HG02981 (cell line): Measurements from ENCODE around the gene RHOJ.

Experiments used
- ATAC-seq: cut with Tn5 transposase; IDR thresholded peaks from one replicate; pipeline ENCODE4 v1.9.1; 2021; ENCODE audit warnings: mild to moderate bottlenecking, moderate library complexity; ENCODE audit not compliant: unreplicated experiment

RHOJ gene

GRCh38 chr14:63205044-63205575 is 867 bp downstream of the RHOJ start:
- no peak for ATAC-seq

- ATAC-seq, result no peak
Observed at GRCh38 chr14:63205866-63206265, 1.6 kb downstream of the RHOJ start.

DNA sequence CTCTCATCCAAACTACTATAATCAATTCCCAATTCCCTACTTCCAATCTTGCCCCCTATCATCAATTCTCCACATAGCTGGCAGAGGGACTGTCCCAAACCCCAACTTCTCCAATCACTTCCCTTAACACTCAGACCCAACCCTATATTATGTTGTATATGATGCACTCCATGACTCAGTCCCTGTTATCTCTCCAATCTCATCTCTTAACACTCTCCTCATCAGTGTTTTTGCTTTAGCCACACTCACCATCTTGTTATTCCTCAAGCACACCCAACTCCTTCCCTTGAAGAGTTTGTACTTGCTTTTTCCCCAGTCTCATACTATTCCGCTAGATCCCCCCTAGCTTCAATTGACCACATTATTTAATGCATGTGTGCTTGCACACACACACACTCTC is 4.9 kb downstream of the RHOJ start:
- ATAC-seq, result no peak

GRCh38 chr14:63210812-63211211 is 6.6 kb downstream of the RHOJ start:
- no peak for ATAC-seq

- ATAC-seq, result no peak
Observed at GRCh38 chr14:63212209-63212608, 8.0 kb downstream of the RHOJ start.

DNA sequence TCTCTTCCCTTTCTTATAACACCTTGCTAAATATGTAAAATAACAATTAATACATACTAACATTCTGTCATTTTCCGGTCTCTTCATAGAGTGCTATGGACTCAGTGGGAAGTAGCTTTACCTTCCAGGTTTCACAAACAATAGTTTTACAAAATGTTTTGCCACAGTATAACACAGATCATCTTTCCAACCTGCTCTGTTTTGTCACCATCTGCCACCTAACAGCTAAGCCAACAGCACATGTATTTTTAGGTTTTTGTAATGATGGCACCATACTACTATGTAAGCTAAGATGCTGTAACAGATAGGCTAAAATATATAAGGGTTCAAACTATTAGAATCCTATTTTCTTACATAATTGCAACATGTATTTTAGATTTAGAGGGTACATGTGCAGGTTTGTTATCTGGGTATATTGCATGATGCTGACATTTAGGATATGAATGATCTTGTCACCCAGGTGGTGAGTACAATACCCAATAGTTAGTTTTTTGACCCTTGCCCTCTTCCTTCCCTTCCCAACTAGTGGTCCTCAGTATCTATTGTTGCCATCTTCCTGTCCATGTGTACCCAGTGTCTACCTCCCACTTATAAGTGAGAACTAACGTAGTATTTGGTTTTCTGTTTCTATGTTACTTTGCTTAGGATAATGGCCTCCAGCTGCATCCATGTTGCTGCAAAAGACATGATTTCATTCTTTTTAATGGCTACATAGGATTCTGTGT is 8.7 kb downstream of the RHOJ start:
- no peak for ATAC-seq

- no peak for ATAC-seq
Observed at GRCh38 chr14:63214417-63215196, 10.4 kb downstream of the RHOJ start.

GRCh38 chr14:63220526-63220925 is 16.3 kb downstream of the RHOJ start:
- no peak for ATAC-seq

DNA sequence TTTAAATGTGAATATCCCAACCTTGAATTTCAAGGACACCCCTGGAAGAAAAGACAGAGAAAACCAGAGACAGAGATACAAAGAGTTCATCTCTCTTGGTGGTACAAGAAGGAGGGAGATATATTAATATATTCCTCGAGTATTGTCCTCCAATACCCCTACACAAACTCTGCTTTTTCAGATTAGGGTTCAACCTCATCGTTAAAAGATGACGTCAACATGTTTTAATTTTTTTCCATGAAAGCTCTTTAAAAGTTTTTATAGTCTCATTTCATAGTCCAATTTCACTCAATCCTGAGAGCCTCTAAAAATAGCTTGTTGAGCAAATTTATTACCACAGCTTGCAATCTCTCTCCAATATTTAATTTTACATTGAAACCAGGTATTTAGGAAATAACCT is 19.4 kb downstream of the RHOJ start:
- no peak for ATAC-seq

GRCh38 chr14:63224196-63224595 is 20.0 kb downstream of the RHOJ start:
- ATAC-seq, result no peak

DNA sequence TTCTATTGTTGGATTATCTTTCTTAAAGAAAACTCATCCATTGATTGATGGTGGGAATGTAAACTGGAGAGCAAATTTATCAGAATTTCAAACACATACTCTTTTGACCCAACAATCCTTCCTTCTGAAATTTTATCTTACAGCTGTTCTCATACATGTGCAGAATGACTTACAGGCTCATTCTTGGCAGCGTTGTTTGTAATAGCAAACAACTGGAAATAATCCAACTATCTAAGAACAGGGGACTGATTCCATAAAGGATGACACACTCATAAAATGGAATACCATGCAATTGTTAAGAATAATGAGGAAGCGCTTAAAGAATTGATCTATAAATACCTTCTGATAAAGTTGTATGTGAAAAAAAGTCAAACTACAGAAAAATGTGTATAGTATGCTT is 24.0 kb downstream of the RHOJ start:
- ATAC-seq, result no peak

GRCh38 chr14:63229330-63230059 is 25.3 kb downstream of the RHOJ start:
- no peak for ATAC-seq

GRCh38 chr14:63231766-63232165 is 27.5 kb downstream of the RHOJ start:
- no peak for ATAC-seq

DNA sequence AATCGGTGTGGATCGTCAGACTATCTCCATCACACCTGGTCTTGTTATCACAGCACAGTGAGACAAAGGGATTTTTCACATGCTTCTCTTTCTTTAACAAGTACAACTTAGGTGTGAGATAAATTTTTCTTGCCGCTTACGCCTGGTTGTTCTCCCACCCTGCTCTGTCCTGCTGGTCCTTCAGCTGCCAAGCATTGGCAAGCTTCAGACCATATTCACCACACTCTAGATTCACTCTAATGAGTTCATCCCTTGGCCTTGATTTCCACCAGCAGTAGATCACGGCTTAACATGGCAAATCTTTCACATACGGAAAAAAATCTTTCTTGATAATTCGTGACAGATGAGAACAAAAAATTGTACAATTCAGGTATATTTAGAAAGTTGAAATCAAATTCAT is 33.5 kb downstream of the RHOJ start:
- no peak for ATAC-seq

GRCh38 chr14:63240221-63240620 is 36.0 kb downstream of the RHOJ start:
- ATAC-seq, result no peak

DNA sequence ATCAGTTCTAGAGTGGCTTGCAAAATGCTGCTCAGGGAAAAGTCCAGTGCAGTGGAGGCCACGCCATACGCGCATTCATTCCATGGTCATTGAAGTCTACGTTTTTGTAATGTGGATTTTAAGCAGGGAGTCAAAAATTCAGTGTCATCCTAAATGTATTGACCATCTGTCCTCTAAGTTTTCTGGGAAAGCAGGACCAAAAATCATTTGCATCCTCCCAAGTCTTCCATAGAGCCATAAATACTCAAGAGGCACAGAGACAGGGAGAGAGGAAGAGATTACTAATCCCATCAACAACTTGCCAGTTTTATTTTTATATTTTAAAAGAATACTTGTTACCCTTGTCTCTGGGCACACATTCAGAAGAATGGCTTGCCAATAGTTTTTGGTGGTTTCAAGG is 36.9 kb downstream of the RHOJ start:
- ATAC-seq, result no peak

DNA sequence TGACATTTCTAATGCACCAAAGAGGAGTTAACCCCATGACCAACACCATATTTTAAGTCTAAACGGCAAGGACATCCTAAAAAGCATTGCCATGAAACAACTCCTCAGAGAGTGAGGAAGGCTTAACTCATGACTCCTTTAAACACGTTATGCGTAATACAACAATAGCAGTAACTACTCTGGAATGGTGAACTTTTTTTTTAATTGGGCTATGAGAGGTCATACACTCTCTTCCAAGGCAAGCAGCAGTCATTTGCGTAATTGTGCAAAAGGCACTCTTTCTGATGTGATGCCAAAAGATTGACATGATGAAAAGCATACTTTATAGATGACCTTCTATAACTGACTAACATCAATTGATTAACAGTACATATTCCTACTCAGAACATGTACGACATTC is 39.4 kb downstream of the RHOJ start:
- no peak for ATAC-seq

- no peak for ATAC-seq
Observed at GRCh38 chr14:63245893-63246292, 41.6 kb downstream of the RHOJ start.

DNA sequence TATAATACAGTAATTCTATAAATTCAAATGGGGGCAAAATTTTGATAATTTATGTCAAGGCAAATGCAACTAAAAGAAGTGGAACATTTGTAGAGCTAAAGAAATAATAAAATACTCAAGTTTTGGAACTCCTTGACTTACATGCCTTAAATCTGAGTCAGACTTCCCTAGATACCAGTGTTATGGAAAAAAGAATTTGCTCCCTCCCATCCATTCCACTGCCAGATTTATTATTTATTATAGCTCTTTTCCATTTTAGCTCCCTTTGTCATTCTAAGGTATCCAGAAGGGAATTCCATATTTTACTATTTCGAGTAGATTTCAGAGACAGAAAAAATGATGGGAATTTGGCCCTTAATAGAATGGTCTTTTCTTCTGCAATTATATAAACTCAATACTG is 44.0 kb downstream of the RHOJ start:
- ATAC-seq, result no peak

DNA sequence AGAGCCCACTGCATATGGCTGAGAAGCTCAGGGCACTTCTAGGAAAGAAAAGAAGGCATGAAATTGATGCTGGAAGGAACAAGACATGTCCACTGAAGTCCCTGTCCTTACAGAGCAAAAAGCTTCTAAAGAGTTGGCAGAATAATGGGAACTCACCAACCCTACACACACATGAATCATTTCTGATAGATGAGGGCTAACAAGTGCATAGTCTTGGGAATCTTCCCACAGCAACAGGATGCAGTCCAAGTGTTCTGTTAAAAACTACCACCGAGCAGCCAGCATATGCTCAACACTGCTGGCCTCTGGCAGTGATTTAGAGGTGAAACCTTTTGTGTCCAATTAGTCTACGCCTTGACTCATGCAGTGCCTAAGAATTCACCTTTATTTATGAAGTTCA is 44.8 kb downstream of the RHOJ start:
- no peak for ATAC-seq

DNA sequence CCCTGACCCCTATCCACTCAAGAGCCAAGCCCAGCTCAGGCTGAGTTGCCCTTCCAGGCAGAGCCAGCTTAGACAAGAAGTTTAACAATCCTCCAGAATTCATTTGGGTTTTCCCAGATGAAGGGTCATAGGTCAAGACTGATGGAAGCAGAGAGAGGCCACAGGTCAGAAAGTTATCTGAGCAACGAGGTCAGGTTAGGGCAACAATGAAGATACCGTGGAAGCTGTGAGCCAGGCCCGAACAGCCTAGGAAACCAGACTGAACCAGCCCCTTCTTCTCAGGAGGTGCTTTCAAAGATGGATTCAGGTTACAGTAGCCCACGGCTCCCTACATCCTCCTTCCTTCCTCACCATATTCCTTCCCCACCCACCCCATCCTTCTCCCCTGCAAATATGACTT is 53.1 kb downstream of the RHOJ start:
- no peak for ATAC-seq

DNA sequence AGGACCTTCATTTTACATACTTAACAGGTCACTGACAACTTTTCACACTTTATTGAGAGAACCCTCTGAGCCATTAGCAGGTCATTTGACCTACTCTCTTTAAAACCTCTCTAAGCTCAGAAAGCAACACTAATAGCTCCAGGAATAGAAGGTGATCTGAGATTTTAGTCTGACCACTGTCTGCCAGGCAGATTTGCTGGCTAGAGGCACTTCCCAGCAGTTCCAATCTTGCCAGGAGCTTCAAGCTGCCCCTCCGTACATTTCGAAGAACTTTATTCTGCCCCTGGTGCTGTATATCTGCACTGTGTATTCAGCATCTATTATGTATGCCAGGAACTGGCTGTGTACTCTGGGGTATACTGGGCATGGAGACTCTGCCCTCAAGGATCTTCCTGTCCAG is 58.2 kb downstream of the RHOJ start:
- ATAC-seq, result no peak
